Stimulated activated CD8-positive, alpha-beta memory T cell treated with anti-CD3 and anti-CD28 coated beads, Interleukin-15, amount 100 ng/mL, for 1 hour (primary cell): ENCODE results near the gene ZNF516.

ENCODE experiments used
- DNase-seq: peaks from one replicate; pipeline ENCODE4 v3.0.0-alpha.2; 2020; ENCODE audit warnings: low read depth

Gene ZNF516

DNA sequence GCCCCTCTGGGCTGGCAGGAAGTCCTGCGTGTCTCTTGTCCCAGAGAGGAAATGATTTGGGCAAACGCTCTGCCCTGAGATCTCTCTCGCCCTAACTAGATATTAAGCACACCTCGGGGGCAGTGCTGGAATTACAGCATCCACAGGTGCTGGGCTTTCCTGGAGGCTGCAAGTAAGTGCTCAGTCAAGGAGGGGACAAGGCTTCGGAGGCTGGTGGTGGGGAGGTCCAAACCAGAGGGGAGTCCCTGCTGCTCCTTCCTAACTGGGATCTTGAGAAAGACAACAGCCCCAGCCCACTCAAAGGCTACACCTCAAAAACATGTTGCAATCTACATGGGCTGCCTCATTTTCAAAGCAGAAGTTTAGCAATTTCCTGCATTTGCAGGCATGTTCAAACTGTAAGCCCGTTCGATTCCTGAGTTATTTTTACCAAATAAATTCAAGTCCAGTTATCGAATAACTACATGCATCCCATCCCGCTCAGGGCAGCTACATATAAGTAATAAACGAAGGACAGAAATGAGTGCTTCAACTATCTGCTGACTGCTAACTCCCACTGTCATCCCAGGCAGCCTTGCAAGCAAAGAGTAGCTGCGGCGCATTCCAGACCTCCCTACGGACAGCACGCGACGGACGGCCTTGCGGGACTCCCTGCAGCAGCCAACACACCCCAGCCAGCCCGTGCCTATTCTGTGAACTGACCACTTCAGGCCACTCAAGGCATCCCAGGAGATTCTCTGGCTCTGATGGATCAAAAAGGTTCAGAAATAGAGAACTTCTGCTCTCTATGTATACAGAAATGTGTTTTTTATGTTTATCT lies 27.5 kb downstream of the ZNF516 start:
- DNase-seq = no peak

GRCh38 chr18:76466410-76466991 lies 28.5 kb downstream of the ZNF516 start:
- no peak for DNase-seq

GRCh38 chr18:76465630-76466409 lies 29.2 kb downstream of the ZNF516 start:
- DNase-seq = no peak

DNA sequence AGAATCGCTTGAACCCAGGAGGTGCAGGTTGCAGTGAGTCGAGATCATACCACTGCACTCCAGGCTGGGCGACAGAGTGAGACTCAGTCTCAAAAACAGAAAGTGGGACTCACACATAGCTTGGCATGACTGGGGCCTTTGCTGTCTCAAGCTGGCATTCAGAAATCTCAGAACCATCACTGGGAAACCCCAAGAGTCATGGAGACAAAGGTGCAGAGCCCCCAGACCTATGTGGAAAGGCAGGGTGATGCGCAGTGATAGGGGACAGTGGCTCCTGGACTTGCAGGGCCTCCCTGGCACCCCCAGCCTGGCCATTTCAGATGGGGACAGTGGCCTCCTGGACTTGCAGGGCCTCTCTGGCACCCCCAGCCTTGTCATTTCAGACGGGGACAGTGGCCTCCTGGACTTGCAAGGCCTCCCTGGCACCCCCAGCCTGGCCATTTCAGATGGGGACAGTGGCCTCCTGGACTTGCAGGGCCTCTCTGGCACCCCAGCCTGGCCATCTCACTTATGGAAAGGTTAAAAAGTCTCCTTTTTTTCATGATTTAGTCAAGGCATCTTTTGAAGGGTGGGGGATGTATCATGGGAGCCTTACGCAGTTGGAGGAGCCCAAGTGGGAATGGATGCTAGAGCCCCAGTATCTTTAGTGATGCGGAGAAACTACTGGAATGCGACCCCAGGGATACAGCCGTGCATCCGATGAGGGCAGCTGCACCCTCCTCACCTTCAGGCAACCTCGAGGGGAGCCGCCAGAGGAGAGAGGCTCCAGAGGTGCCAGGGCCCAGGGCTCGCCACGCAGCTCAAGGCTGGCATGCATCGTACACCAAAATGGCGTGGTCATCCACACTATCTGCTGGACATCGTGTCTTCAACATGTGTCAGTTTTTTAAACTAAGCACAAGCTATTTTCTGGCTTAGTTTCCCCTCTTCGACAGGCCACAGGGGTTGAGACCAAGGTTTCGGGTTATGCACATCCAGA lies 30.5 kb downstream of the ZNF516 start:
- no peak for DNase-seq

DNA sequence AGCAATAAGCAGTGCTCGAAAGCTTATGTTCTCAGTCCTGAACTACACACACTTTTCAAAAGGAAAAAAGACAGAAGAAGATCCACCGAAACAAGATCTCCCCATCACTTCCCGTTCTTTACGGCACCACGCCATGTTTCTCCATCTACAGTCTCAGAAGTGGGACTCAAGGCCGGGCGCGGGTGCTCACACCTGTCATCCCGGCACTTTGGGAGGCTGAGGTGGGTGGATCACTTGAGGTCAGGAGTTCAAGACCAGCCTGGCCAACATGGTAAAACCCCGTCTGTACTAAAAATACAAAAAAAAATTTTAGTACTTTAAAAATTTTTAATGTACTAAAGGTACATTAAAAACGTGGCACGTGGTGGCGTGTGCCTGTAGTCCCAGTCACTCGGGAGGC lies 31.2 kb downstream of the ZNF516 start:
- no peak for DNase-seq

DNA sequence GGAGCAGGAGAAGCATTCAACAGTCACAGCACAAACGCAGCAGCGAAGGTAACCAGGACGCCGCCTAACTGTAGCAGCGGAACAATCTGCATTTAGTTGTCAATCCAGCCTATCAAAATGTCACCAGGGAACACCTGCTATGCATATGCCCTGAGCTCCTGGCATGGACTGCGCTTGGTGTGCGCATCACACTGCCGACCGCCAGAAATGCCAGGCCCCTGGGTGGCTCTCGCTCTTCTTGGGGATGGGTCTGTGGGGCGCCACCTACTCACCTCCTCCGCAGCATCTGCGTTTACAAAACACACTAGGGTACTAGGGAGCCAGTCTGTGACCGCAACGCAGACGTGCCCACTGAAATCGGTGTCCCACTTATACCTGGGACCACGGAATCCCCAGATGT lies 31.7 kb downstream of the ZNF516 start:
- no peak for DNase-seq

DNA sequence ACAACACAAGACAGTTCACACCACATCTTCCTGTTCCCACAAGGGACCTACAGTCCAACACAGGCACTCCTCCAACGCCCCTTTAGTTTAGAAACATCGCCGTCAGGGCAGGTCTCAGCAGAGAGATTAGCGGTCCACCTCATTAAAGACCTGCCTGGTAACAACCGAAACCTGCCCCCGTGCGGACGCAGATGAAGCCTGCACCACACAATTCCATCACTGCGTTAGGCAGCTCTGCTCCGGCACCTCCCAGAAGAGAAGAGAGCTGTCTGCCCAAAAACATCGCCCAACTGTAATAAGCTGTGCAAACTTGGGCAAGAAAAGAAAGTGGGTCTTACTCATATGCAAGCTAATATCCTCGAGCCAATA lies 32.7 kb downstream of the ZNF516 start:
- DNase-seq = no peak

DNA sequence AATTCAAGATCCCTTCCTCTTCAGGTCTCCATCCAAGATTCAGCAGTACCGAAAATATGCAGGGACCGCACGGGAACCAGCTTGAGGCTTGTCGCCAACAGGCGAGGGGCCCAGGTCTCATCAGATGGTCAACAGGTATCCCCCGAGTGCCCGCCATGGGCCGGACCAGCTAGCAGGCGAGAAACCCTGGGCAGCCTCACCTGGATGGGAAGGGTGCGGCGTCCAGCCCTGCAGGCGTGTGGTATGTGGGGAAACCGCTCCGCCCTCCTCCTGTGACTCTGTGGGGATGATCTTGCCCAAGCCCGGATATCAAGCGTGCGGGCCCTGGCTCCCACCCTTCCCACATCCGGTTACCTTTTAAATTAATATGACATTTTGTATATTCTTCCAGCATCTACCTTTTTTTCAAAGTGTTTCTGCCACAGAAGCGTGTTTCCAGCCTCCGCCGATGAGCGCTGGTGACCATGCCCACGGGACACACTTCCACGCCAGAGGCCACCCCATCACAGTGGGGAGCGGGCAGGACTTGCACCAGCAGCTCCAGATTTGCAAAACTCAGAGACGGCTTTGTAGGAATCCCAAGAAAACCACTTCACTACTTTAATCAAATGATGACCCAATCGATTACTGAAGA lies 33.2 kb downstream of the ZNF516 start:
- no peak for DNase-seq

DNA sequence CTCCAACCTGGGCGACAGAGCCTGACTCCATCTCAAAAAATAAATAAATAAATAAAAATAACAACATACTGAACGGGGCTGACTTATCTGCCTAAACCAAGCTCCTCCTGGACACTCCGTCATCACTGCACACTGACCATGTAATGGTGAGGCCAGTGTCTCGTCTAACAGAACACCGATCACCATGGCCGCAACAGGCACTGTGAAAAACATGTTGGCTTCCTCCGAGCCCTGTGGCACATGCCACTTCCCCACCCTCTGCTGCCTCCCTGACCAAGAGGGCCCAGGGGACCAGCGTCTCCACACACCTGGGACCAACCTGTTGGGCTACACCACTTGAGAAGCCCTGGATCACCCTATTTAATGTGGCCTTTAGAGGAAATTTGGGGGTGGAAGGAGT lies 33.9 kb downstream of the ZNF516 start:
- no peak for DNase-seq

DNA sequence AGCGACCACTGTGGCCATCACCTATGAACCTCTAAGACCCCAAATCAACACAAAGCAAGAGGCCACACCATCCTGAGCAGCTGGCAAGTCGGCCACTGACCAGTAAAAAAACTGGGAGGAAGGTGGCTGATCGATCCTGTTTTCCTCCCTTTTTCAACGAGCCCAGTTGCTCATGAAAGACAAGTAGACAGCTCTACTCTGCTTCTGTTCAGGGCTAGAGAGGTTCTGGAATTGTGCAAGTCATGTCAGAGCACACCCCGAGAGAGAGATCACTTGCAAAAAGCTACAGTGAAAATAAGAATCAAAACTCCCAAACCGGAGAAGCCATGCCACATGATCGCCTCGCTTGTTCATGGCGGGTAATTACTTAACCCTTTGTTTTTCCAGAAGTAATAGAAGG lies 34.6 kb downstream of the ZNF516 start:
- DNase-seq = no peak

- no peak for DNase-seq
Observed at GRCh38 chr18:76459687-76460350, 35.2 kb downstream of the ZNF516 start.

DNA sequence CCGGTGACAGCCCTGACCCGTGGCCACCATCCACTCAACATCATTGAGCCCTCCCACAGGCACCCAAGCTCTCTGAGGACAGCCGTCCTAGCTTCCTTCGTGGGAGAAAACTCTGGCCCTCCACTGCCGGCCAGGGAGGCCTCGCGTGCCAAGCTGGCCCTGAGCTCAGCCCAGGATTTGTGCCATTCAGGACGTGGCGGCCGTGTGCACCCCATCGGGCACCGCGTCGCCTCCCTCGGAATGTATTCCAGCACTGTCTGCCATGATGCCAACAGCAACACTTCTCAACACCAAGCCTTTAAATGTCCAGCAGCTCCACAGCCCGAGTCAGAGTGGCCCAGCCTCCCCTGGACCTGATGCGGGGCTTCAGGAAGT lies 35.7 kb downstream of the ZNF516 start:
- no peak for DNase-seq

GRCh38 chr18:76458522-76459311 lies 36.3 kb downstream of the ZNF516 start:
- DNase-seq = no peak

DNA sequence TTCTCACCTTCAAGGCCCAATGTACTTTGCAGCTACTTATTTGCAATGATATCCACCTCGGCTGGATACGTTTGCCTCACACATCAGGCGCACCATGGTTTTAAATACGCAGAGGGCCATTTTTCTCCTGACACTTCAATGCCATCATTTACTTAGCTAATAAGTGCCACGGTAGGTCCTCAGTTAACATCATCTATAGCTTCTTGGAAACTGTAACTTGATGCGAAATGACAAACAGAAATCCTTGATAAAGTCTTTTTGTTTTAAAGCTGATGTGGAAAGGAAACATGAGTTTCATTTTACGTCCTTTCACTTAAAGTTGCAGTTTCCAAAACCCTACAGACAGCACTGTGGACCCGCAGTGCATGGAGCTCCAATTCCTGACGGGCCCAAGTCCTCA lies 37.1 kb downstream of the ZNF516 start:
- no peak for DNase-seq

- no peak for DNase-seq
Observed at GRCh38 chr18:76457475-76457874, 37.6 kb downstream of the ZNF516 start.

DNA sequence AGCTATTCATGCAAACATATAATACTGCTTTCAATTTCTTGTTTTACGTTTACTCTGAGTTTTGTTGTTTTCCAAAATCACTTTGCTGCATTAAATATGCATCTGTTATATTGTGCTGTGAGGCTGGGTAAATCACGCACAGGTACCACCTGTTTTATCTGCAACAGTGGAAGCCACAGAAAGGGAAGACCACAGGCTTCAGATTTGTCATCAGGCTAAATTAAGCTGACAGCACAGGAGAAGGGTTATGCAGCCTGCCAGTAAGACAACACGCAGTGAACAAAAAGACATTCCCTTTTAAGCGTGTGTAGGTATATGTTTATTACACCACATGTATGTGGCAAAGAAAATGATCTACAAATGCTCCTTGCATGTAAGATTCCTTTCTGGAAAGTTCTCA lies 38.2 kb downstream of the ZNF516 start:
- DNase-seq = no peak

DNA sequence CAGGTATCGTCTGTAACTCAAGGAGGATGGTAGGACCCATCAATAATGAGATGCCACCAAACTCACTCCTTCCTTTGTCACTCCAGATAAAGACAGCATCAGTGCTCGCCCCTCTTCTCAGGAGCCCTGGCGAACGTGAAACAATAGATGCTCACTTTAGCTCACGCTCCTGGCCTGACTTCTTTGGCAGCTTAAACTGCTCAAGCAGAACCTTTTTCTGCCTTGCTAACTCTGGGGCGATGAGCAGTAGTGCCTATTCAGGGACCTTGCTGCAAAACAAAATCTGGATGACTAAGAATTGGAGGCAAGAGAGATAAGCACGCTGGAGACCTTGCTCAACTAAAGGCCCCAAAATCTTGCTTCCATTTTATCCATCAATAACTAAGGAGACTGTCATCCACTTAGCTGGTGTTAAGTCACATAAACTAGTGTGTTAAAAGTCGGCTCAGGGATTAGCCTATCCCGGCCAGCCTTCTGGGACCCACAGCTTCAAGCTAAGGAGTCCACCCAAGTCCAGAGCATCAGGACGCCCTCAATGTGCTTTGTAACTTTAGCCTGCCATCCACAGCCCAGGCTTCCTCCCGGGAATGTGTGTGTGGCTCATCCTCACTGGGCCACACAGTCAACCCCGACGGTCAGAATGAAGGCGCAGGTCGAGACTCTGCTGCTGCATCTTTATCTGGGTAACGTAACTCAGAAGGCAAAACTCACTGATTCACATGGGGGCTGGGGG lies 38.9 kb downstream of the ZNF516 start:
- no peak for DNase-seq

DNA sequence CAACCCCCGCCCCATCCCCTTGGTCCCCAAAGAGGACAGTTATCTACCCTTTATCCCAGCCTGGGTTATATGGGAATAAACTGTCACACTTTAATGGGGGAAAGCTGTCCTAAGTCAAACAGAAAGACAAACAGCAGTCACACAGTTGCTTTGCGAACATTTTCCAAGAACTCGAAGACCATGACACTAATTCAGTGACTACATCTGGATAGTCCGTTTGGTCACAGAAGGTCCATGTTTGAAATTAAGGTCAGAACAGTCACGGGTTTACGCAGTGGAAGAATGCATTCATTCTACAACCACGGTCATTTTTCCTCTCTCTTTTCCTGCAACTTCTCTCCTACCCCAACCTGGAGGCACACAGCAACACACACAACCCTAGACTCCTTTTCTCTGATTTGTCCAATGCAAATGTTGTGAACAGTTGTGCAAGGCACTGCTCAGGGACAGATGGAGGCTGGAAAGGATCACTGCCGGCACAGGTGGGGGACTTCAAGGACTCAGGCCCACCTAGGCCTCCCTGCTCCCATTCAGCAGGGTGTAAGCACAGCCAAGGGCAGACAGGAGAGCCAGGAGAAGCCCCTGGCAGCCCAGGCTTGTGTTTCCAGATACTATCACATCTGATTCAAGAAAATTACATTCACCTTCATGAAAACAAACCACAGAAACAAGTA lies 39.9 kb downstream of the ZNF516 start:
- DNase-seq = no peak

- no peak for DNase-seq
Observed at GRCh38 chr18:76454418-76454817, 40.6 kb downstream of the ZNF516 start.
